Tibial artery (tissue), 4 donors: ENCODE results near the gene FAAP100.

Experiments
- DNase-seq, 2 donors: peaks; one replicate each; pipeline ENCODE4 v3.0.0-alpha.2; 2019
- H3K27ac ChIP-seq, 2 donors: fragments of 200-600 bp; sonication (generic) in 1 of 2; 1 replicate in 1 of 2; 2 replicates in 1 of 2; pipeline ENCODE4 v1.5.1; 2018 to 2019; ENCODE audit warnings: mild to moderate bottlenecking in 1 of 2
- H3K27me3 ChIP-seq, 2 donors: fragments of 200-600 bp; sonication (generic) in 1 of 2; one replicate each; pipeline versions ENCODE4 v1.5.1 to v1.6.0; 2016 to 2019
- H3K36me3 ChIP-seq, 3 donors: fragments of 200-600 bp; sonication (generic) in 2 of 3; one replicate each; pipeline ENCODE4 v1.5.1; 2016 to 2019; ENCODE audit warnings: mild to moderate bottlenecking in 2 of 3
- H3K4me1 ChIP-seq, 4 donors: fragments of 200-600 bp; sonication (generic) in 2 of 4; 1 replicate in 3 of 4; 2 replicates in 1 of 4; pipeline ENCODE4 v1.5.1; 2016 to 2019
- H3K4me3 ChIP-seq, 2 donors: fragments of 200-600 bp; sonication (generic) in 1 of 2; 1 replicate in 1 of 2; 2 replicates in 1 of 2; pipeline ENCODE4 v1.5.1; 2018 to 2019; ENCODE audit warnings: mild to moderate bottlenecking in 2 of 2
- H3K9me3 ChIP-seq, 3 donors: fragments of 200-600 bp; sonication (generic) in 1 of 3; one replicate each; pipeline ENCODE4 v1.5.1; 2016 to 2019
- intact Hi-C: fragments of 100-400 bp; cut with DNase I; formaldehyde crosslinking; loops from one replicate; pipeline ENCODE4 v1.15.0; 2023; ENCODE audit warnings: low total_unique reads
- TF ChIP-seq, protein P1 (sequence below), 2 experiments: fragments of 200-600 bp in 1 of 2; fragments of 450-650 bp in 1 of 2; IDR thresholded peaks; one replicate each; pipeline ENCODE4 v1.5.1; 2017 to 2019; ENCODE audit warnings: antibody characterized with exemption in 2 of 2, mild to moderate bottlenecking in 1 of 2, moderate library complexity in 1 of 2

FAAP100 gene

DNA sequence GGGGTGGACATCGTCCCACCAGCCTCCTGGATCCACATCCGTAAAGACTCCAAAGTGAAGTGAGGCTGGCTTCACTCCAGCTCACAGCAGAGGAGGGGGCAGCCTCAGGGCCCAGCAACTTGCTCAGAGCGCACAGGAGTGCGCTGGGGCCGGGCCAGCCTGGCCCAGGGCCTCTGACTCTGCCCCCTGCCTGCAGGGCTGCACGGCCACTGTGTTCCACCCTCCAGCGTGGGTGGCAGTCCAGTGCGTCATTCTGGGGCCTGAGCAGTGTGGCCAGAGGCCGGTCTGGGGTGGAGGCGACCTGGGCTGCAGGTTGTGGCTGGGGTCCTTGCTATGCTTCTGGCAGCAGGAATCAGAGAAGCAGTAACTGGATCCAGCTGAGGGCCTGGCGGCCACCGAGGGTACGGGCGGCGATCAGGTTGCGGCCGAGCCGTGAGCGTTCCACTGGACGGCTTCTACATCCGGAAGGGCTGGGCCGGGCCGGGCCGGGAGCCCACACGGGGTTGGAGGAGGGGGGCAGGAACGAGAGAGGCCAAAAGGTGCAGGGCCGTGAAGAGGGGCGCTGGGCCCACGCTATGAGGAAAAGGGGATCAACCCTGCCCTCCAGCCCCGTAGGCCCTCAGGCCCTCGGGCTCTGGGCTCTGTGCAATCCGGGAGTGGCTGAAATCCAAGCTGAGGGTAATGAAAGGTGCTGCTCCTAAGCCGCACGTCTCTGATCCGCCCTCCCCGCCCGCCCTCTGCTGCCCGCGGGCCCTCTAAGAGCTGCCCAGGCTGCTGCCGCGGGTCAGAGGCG is 24.4 kb downstream of the FAAP100 start, which contains the start of gene FSCN2:
Gene FSCN2 (plus strand): TSS at position 787 of the 793 bp plus-strand sequence. CDS start 155 bp downstream, outside the sequence.
- no peak within 1 kb of the TSS for H3K4me3 ChIP-seq
- no peaks in the 10 kb centered on the region for H3K9me3 ChIP-seq
- DNase-seq = peak in 1 of 2 donors; percentile 73
- TF ChIP-seq, protein P1, sequence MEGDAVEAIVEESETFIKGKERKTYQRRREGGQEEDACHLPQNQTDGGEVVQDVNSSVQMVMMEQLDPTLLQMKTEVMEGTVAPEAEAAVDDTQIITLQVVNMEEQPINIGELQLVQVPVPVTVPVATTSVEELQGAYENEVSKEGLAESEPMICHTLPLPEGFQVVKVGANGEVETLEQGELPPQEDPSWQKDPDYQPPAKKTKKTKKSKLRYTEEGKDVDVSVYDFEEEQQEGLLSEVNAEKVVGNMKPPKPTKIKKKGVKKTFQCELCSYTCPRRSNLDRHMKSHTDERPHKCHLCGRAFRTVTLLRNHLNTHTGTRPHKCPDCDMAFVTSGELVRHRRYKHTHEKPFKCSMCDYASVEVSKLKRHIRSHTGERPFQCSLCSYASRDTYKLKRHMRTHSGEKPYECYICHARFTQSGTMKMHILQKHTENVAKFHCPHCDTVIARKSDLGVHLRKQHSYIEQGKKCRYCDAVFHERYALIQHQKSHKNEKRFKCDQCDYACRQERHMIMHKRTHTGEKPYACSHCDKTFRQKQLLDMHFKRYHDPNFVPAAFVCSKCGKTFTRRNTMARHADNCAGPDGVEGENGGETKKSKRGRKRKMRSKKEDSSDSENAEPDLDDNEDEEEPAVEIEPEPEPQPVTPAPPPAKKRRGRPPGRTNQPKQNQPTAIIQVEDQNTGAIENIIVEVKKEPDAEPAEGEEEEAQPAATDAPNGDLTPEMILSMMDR (IDR thresholded peaks at IDR 0.05) = no peak
- H3K36me3 ChIP-seq = no peaks in the 10 kb centered on the region
- peaks cover 0 to 28% (median 22%) of the 10 kb centered on the region in 4 donors for H3K4me1 ChIP-seq
- H3K27ac ChIP-seq = no peak within 1 kb of the TSS
- H3K27me3 ChIP-seq = peaks cover 0 to 24% of the 10 kb centered on the region in 2 donors
- intact Hi-C loops = no loop called here

DNA sequence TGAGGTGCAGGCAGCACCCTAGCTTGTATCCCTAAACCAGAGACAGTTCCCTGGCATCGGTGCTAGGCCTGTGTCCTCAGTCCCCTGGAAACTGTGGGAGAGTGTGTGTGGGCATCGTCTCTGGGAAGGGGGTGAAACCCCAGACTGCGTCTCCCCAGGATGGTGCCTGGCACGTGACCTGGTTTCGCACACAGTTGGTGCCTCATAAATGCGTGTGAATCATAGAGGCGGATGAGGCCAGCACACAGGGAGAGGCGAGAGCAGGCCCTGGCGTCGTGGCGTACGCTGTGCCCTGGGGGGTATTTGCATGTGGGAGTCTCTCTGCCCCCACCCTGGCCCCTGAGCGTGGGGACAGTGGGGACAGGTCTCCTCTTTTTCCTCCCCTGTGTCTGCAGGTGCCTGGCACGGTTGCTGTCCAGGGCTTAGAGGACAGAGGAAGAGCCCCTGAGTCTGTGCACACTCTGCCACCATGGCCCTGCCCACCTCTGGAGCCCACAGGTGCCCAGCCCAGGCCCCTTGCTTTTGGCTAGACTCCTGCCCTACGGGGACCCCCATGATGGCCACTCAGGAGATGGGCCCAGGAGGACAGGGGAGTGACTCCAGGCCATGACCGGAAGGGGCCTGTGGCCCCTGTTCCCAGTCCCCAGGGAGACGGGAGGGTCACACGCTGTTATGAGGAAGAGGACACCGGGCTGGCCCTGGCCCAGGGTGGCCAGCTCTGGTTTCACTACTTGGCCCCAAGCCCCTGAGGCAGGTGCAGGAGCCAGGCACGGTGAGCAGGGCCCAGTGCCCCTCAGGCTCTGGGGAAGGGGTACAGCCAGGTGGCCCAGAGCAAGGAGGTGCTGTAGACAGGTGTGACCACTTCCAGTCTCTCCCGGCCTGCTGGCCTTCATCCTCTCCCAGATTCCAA is 25.2 kb downstream of the FAAP100 start:
- Histone ChIP-seq H3K27ac (no peak overlapping the region), H3K4me3 (no peak overlapping the region), H3K4me1 (peaks cover 0 to 28% (median 22%) of the 10 kb centered on the region in 4 donors), H3K36me3 (no peaks in the 10 kb centered on the region), H3K27me3 (peaks cover 0 to 24% of the 10 kb centered on the region in 2 donors), H3K9me3 (no peaks in the 10 kb centered on the region)
- TF ChIP-seq, protein P1 (IDR thresholded peaks at IDR 0.05) = no peak
- intact Hi-C loops = no loop called here
- no peak for DNase-seq

DNA sequence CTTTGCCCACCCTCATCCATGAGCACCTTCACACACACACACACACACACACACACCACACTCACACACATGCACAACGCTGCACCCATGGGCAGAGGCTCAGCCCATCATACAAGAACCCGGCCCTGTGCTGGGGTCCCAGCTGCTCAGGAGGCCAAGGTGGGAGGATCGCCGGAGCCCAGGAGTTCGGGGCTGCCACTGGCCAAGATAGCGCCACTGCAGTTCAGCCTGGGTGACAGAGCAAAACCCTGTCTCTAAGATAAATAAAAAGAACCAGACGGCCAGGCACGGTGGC is 27.3 kb downstream of the FAAP100 start:
- intact Hi-C loops = no loop called here
- no peak for DNase-seq
- Histone ChIP-seq H3K4me3 (no peak overlapping the region), H3K9me3 (no peaks in the 10 kb centered on the region), H3K4me1 (peaks cover 0 to 33% (median 25%) of the 10 kb centered on the region in 4 donors), H3K27ac (no peak overlapping the region), H3K27me3 (peaks cover 0 to 24% of the 10 kb centered on the region in 2 donors), H3K36me3 (no peaks in the 10 kb centered on the region)
- TF ChIP-seq, protein P1 (IDR thresholded peaks at IDR 0.05) = no peak

DNA sequence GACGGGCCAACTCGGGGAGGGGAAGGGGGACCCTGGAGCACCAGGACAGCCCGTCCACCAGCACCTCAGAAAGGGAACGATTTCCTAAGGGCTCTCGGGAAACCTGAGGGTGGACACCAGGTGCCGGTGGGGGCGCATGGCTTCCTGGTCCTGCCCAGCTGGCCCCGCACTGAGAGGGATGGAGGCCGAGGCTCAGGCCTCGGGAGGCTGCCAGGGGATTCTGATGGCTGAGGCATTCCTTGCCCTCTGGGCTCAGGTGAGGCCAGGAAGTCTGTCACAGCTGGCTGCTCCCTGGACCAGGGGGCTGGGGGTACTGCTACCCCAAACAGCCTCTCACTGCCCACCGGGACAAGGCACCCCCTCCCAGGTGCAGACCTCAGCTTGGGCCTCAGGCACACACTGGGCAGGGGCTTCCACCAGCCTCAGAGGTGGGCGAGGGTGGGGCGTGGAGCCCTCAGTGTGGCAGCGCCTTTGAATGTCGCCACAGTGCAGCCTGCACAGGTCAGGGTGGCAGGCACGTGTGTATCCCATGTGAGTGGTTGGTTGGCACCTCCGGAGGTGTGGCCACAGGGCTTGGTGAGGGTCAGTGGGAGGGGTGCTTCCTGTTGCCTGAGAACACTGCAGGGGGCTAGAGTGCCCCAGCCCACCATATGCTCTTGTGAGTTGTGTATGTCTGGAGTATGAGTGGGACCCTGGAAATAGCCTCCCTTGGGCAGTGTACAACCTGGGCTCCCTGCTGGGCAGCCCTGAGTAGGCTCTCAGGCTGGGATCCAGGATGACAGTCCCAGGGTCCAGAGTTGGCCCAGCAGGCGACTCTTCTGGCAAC is 27.9 kb downstream of the FAAP100 start:
- Histone ChIP-seq H3K36me3 (no peaks in the 10 kb centered on the region), H3K4me3 (no peak overlapping the region), H3K4me1 (peaks cover 0 to 39% (median 31%) of the 10 kb centered on the region in 4 donors), H3K27ac (no peak overlapping the region), H3K9me3 (no peaks in the 10 kb centered on the region), H3K27me3 (peaks cover 0 to 24% of the 10 kb centered on the region in 2 donors)
- TF ChIP-seq, protein P1 (IDR thresholded peaks at IDR 0.05) = no peak
- peak in 1 of 2 donors; percentile 66 for DNase-seq
- intact Hi-C loops = no loop called here

DNA sequence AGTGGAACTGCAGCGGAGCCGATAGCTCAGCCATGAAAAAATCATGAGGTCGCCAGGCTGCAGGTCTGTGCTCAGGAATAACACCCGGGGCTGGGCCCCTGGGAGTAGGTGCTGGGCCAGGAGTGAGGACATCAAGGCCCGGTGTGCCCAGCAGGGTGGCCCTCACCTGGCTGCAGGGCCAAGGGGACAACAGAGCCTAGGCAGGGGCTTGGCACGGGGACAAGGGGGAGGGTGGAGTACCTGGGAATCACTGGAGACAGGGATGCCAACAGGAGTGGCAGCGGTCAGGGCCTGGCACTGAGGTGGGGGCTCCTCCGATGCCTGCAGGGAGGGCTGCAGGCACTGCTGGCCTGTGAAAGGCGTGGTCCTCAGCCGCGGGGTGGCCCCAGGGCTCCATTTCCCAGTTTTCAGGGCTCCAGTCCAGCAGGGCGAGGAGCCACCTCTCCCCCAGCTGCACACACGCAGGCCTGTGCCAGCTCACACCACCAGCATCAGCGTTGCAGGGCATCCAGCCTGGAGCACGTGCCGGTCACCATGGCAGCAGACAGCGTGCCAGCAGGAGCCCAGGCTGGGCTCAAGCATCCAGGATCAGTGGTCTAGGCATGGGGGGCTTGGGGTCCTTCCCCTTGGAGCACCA is 28.6 kb downstream of the FAAP100 start:
- Histone ChIP-seq H3K36me3 (no peaks in the 10 kb centered on the region), H3K27ac (no peak overlapping the region), H3K4me1 (peaks cover 0 to 44% (median 38%) of the 10 kb centered on the region in 4 donors), H3K4me3 (no peak overlapping the region), H3K9me3 (no peaks in the 10 kb centered on the region), H3K27me3 (peaks cover 0 to 24% of the 10 kb centered on the region in 2 donors)
- TF ChIP-seq, protein P1 (IDR thresholded peaks at IDR 0.05) = no peak
- DNase-seq = peak in 1 of 2 donors; percentile 84
- intact Hi-C loops = no loop called here
